Measurements from ENCODE around the gene PORCN. TPM values are rescaled to one million over a fixed set of nuclear protein-coding genes. Genes with fewer than 3 reads are reported as not detected.

PORCN gene
- total RNA-seq, 1 donor from 2014 or later, result 10.3 TPM

GRCh38 chrX:48476919-48477318, 31.9 kb upstream of the PORCN start:
- no peak for ATAC-seq

GRCh38 chrX:48477960-48478755, 30.6 kb upstream of the PORCN start:
- no peak for ATAC-seq

GRCh38 chrX:48478806-48479205, 30.0 kb upstream of the PORCN start:
- ATAC-seq, result no peak

- no peak for ATAC-seq
Measured at GRCh38 chrX:48480142-48480541, 28.6 kb upstream of the PORCN start.

- no peak for ATAC-seq
Measured at GRCh38 chrX:48480583-48480982, 28.2 kb upstream of the PORCN start.

GRCh38 chrX:48482526-48482925, 26.3 kb upstream of the PORCN start:
- no peak for ATAC-seq

- ATAC-seq, result peak; percentile 65
Measured at GRCh38 chrX:48487362-48487798, 21.4 kb upstream of the PORCN start.

GRCh38 chrX:48488034-48488433, 20.8 kb upstream of the PORCN start:
- no peak for ATAC-seq

GRCh38 chrX:48489296-48489695, 19.5 kb upstream of the PORCN start:
- ATAC-seq, result no peak

- peak; percentile 53 for ATAC-seq
Measured at GRCh38 chrX:48489892-48490291, 18.9 kb upstream of the PORCN start.

- peak; percentile 84 for ATAC-seq
Measured at GRCh38 chrX:48490661-48491060, 18.1 kb upstream of the PORCN start.

- ATAC-seq, result no peak
Measured at GRCh38 chrX:48491809-48492208, 17.0 kb upstream of the PORCN start.

- no peak for ATAC-seq
Measured at GRCh38 chrX:48492293-48492910, 16.4 kb upstream of the PORCN start.

GRCh38 chrX:48493890-48494364, 14.9 kb upstream of the PORCN start:
- no peak for ATAC-seq

- no peak for ATAC-seq
Measured at GRCh38 chrX:48496660-48497059, 12.1 kb upstream of the PORCN start.

GRCh38 chrX:48497871-48498270, 10.9 kb upstream of the PORCN start:
- ATAC-seq, result no peak

- ATAC-seq, result peak; percentile 83
Measured at GRCh38 chrX:48498374-48498809, 10.4 kb upstream of the PORCN start.

- ATAC-seq, result no peak
Measured at GRCh38 chrX:48504261-48504660, 4.5 kb upstream of the PORCN start.

GRCh38 chrX:48505481-48505880, 3.3 kb upstream of the PORCN start:
- no peak for ATAC-seq

GRCh38 chrX:48507246-48507645, 1.5 kb upstream of the PORCN start:
- no peak for ATAC-seq

GRCh38 chrX:48509245-48509590, 426 bp downstream of the PORCN start:
- ATAC-seq, result no peak

GRCh38 chrX:48509619-48510018, 827 bp downstream of the PORCN start:
- ATAC-seq, result no peak

- ATAC-seq, result no peak
Measured at GRCh38 chrX:48511560-48511959, 2.8 kb downstream of the PORCN start.

GRCh38 chrX:48512371-48512935, 3.7 kb downstream of the PORCN start:
- ATAC-seq, result no peak
